Panc1 (cell line): ENCODE results near the gene CAP1. TPM values are rescaled to one million over a fixed set of nuclear protein-coding genes. Genes with fewer than 3 reads are reported as not detected.

Experiments
- ATAC-seq: fragments of 200-7000 bp; cut with Tn5 transposase; 2 replicates; pipeline ENCODE4 v1.9.1; 2020; ENCODE audit warnings: mild to moderate bottlenecking, moderate library complexity
- BruUV-seq: library from RNA; stranded (reverse); fragments of 400-500 nt; replicated peaks from 2 replicates; lab custom pipeline; 2021; lab: Mats Ljungman, UMichigan
- CTCF ChIA-PET: fragments of 300-600 bp; sonication (Branson Sonifier 250); formaldehyde crosslinking; loops from one replicate; lab custom pipeline; 2022; ENCODE audit warnings: antibody characterized with exemption; lab: Charles Lee
- POLR2A ChIA-PET: fragments of 300-600 bp; sonication (Branson Sonifier 250); formaldehyde crosslinking; loops from one replicate; lab custom pipeline; 2022; ENCODE audit warnings: antibody characterized with exemption; lab: Charles Lee
- DNase-seq: peaks from one replicate; pipeline ENCODE4 v3.0.0-alpha.2; 2010; ENCODE audit warnings: low read depth, low spot score
- H3K27ac ChIP-seq: 2 replicates; pipeline ENCODE4 v1.5.1; 2011; ENCODE audit warnings: mild to moderate bottlenecking, low read length, inconsistent platforms
- H3K27me3 ChIP-seq: fragments of 200-500 bp; sonication (Bioruptor generic); 2 replicates; pipeline ENCODE4 v1.6.0; 2014; ENCODE audit warnings: low read length, inconsistent platforms; ENCODE audit not compliant: control insufficient read depth, insufficient read depth
- H3K36me3 ChIP-seq: fragments of 200-500 bp; sonication (Bioruptor generic); 2 replicates; pipeline ENCODE4 v1.5.1; 2014; ENCODE audit warnings: inconsistent platforms, mild to moderate bottlenecking, low read length, moderate library complexity; ENCODE audit not compliant: control insufficient read depth, insufficient read depth
- H3K4me1 ChIP-seq: 2 replicates; pipeline ENCODE4 v1.5.1; 2011; ENCODE audit warnings: inconsistent platforms, mild to moderate bottlenecking, low read length, moderate library complexity; ENCODE audit not compliant: control insufficient read depth, insufficient read depth
- H3K4me3 ChIP-seq, 2 experiments: 2 replicates each; pipeline ENCODE4 v1.5.1; 2011 to 2012; ENCODE audit warnings: low read depth in 2 of 2, low read length in 2 of 2, mild to moderate bottlenecking in 2 of 2, inconsistent platforms in 1 of 2, moderate library complexity in 1 of 2
- H3K9me3 ChIP-seq: fragments of 200-500 bp; sonication (Bioruptor generic); 2 replicates; pipeline ENCODE4 v1.5.1; 2014; ENCODE audit warnings: low read depth, mild to moderate bottlenecking, inconsistent platforms, low read length, moderate library complexity; ENCODE audit not compliant: control insufficient read depth, insufficient read depth
- CTCF ChIP-seq: fragments of 450-650 bp; IDR thresholded peaks from 2 replicates; pipeline ENCODE4 v1.5.1; 2017; ENCODE audit warnings: mild to moderate bottlenecking
- POLR2AphosphoS5 ChIP-seq: IDR thresholded peaks from 2 replicates; pipeline ENCODE4 v1.6.1; 2012; ENCODE audit warnings: mild to moderate bottlenecking, low read depth, low read length, moderate library complexity
- REST ChIP-seq, 2 experiments: IDR thresholded peaks; 2 replicates each; pipeline ENCODE4 v1.6.1; 2011 to 2012; ENCODE audit warnings: low read depth in 2 of 2, control low read depth in 1 of 2, low read length in 1 of 2, mild to moderate bottlenecking in 1 of 2, moderate library complexity in 1 of 2; ENCODE audit not compliant: insufficient read depth in 1 of 2
- SIN3A ChIP-seq: IDR thresholded peaks from 2 replicates; pipeline ENCODE4 v1.6.1; 2012; ENCODE audit warnings: low read depth, mild to moderate bottlenecking, low read length, moderate library complexity, borderline replicate concordance; ENCODE audit not compliant: insufficient read depth
- TCF7L2 ChIP-seq: IDR thresholded peaks from 2 replicates; pipeline ENCODE4 v1.6.1; 2011; ENCODE audit warnings: mild to moderate bottlenecking, low read depth, low read length, inconsistent platforms
- in situ Hi-C: cut with HindIII; loops from 2 replicates; pipeline ENCODE4 v1.10.0; 2016; ENCODE audit warnings: low sequenced_read_pairs, low pct_unique_long_range_greater_than_20kb
- intact Hi-C: fragments of 100-400 bp; cut with micrococcal nuclease; formaldehyde crosslinking; loops from one replicate; pipeline ENCODE4 v1.10.0; 2022; ENCODE audit not compliant: unreplicated experiment
- total RNA-seq: library from RNA; stranded (reverse); gene quantifications from one replicate; pipeline ENCODE4 v1.2.1, GENCODE V29; 2021; ENCODE audit not compliant: unreplicated experiment

CAP1 gene
- total RNA-seq, 1 experiment from 2014 or later = 463 TPM

- POLR2A ChIA-PET = no interaction called here
- H3K4me1 ChIP-seq = no peaks in the 10 kb centered on the region
- intact Hi-C loops (no loop called here), in situ Hi-C loops (no loop called here)
- ATAC-seq (no peak), DNase-seq (no peak)
- H3K36me3 ChIP-seq = peaks cover 77% of the 10 kb centered on the region
- no peaks in the 10 kb centered on the region for H3K27me3 ChIP-seq
- CTCF ChIA-PET = no interaction called here
- TF ChIP-seq CTCF = no peak
- no peak for TF ChIP-seq REST (IDR thresholded peaks at IDR 0.05; ENCODE audit: insufficient read depth in 1 of 2, low read depth in 2 of 2, low read length in 1 of 2)
- TF ChIP-seq POLR2AphosphoS5 = no peak
- no peak for TF ChIP-seq TCF7L2
- no peak for TF ChIP-seq SIN3A
- no peak overlapping the region for H3K27ac ChIP-seq
- H3K4me3 ChIP-seq = no peak overlapping the region
- TSS peak; percentile 22 for BruUV-seq
- H3K9me3 ChIP-seq = no peaks in the 10 kb centered on the region
These were observed 24.4 kb downstream of the CAP1 start for GRCh38 chr1:40064797-40065499.

- POLR2A ChIA-PET = no interaction called here
- in situ Hi-C loops = no loop called here
- CTCF ChIA-PET = no interaction called here
These were observed 26.5 kb downstream of the CAP1 start for GRCh38 chr1:40067023-40067422.

More at GRCh38 chr1:40067023-40067422, 26.5 kb downstream of the CAP1 start:
- no peaks in the 10 kb centered on the region for H3K9me3 ChIP-seq
- H3K36me3 ChIP-seq = peaks cover 71% of the 10 kb centered on the region
- DNase-seq (no peak), ATAC-seq (no peak)
- H3K4me3 ChIP-seq = no peak overlapping the region
- H3K27ac ChIP-seq = no peak overlapping the region
- intact Hi-C loops = no loop called here
- BruUV-seq = no TSS peak
- no peaks in the 10 kb centered on the region for H3K27me3 ChIP-seq
- no peaks in the 10 kb centered on the region for H3K4me1 ChIP-seq
- no peak for TF ChIP-seq CTCF
- TF ChIP-seq TCF7L2 = no peak
- no peak for TF ChIP-seq SIN3A
- TF ChIP-seq REST (IDR thresholded peaks at IDR 0.05; ENCODE audit: insufficient read depth in 1 of 2, low read depth in 2 of 2, low read length in 1 of 2) = no peak
- no peak for TF ChIP-seq POLR2AphosphoS5
